DND-41 (cell line): ENCODE measurements around the gene SORL1-AS1.
"Not testable (repeated sequence)": the region's sequence is repeated elsewhere in the genome, so short reads cannot be mapped to it uniquely, and the experiment has no call there.

Experiments
- ATAC-seq: fragments of 200-7000 bp; cut with Tn5 transposase; 3 replicates; pipeline ENCODE4 v1.9.1; 2021; ENCODE audit warnings: low read depth; ENCODE audit not compliant: insufficient read depth
- DNase-seq: peaks from one replicate; pipeline ENCODE4 v3.0.0-alpha.2; 2020
- H2AFZ ChIP-seq: 2 replicates; pipeline ENCODE4 v1.6.0; 2012; ENCODE audit warnings: low read depth, low read length
- H3K27ac ChIP-seq: 2 replicates; pipeline ENCODE4 v1.5.1; 2012; ENCODE audit warnings: low read length, inconsistent platforms
- H3K27me3 ChIP-seq: fragments of 200-600 bp; sonication (generic); 2 replicates; pipeline ENCODE4 v1.6.0; 2012; ENCODE audit warnings: low read length, mild to moderate bottlenecking, inconsistent platforms; ENCODE audit not compliant: insufficient read depth, poor library complexity
- H3K36me3 ChIP-seq: 2 replicates; pipeline ENCODE4 v1.5.1; 2012; ENCODE audit warnings: low read length, inconsistent platforms; ENCODE audit not compliant: insufficient read depth
- H3K4me1 ChIP-seq: 2 replicates; pipeline ENCODE4 v1.5.1; 2012; ENCODE audit warnings: mild to moderate bottlenecking, low read length; ENCODE audit not compliant: insufficient read depth
- H3K4me2 ChIP-seq: 2 replicates; pipeline ENCODE4 v1.6.0; 2012; ENCODE audit warnings: mild to moderate bottlenecking, moderate library complexity, low read length, inconsistent platforms; ENCODE audit not compliant: insufficient read depth
- H3K4me3 ChIP-seq, 2 experiments: fragments of 200-600 bp in 1 of 2; shearing (Covaris generic) in 1 of 2; 2 replicates each; pipeline ENCODE4 v1.5.1; 2012 to 2016; ENCODE audit warnings: inconsistent platforms in 2 of 2, low read length in 2 of 2, mild to moderate bottlenecking in 2 of 2, low read depth in 1 of 2, moderate library complexity in 1 of 2
- H3K79me2 ChIP-seq: 2 replicates; pipeline ENCODE4 v1.6.0; 2012; ENCODE audit warnings: low read length, inconsistent platforms; ENCODE audit not compliant: insufficient read depth
- H3K9ac ChIP-seq: 2 replicates; pipeline ENCODE4 v1.6.0; 2012; ENCODE audit warnings: low read depth, mild to moderate bottlenecking, inconsistent platforms, low read length, moderate library complexity
- H3K9me3 ChIP-seq: 2 replicates; pipeline ENCODE4 v1.5.1; 2012; ENCODE audit warnings: low read length, moderate library complexity, mild to moderate bottlenecking, inconsistent platforms; ENCODE audit not compliant: insufficient read depth, severe bottlenecking
- H4K20me1 ChIP-seq: 2 replicates; pipeline ENCODE4 v1.6.0; 2012; ENCODE audit warnings: low read length; ENCODE audit not compliant: insufficient read depth
- CTCF ChIP-seq: IDR thresholded peaks from 2 replicates; pipeline ENCODE4 v1.5.1; 2012; ENCODE audit warnings: borderline replicate concordance, low read length, moderate library complexity, mild to moderate bottlenecking; ENCODE audit not compliant: poor library complexity, severe bottlenecking; ENCODE audit errors: extremely low read depth
- EZH2 ChIP-seq: IDR thresholded peaks from 3 replicates; pipeline ENCODE4 v1.6.1; 2012; ENCODE audit warnings: borderline replicate concordance, low read depth, mild to moderate bottlenecking, moderate library complexity, low read length, inconsistent platforms; ENCODE audit not compliant: severe bottlenecking

The SORL1-AS1 gene

GRCh38 chr11:121485216-121485615 lies 32.4 kb upstream of the SORL1-AS1 start:
- DNase-seq (no peak), ATAC-seq (no peak)
- Histone ChIP-seq H3K4me2 (no peak overlapping the region), H3K27me3 (no peaks in the 10 kb centered on the region), H3K79me2 (peaks cover 17% of the 10 kb centered on the region), H4K20me1 (no peaks in the 10 kb centered on the region), H3K4me3 (no peak overlapping the region), H2AFZ (no peak overlapping the region), H3K4me1 (peaks cover 40% of the 10 kb centered on the region), H3K9me3 (no peaks in the 10 kb centered on the region), H3K27ac (no peak overlapping the region; the same call in 1 of the 2 replicates), H3K9ac (no peak overlapping the region), H3K36me3 (peaks cover 42% of the 10 kb centered on the region)
- no peak for TF ChIP-seq CTCF
- TF ChIP-seq EZH2 = no peak

GRCh38 chr11:121483805-121484480 lies 31.2 kb upstream of the SORL1-AS1 start:
- no peak for TF ChIP-seq CTCF
- TF ChIP-seq EZH2 = no peak
- H3K4me2 ChIP-seq = peak overlapping the region; percentile 62; the same call in 1 of the 2 replicates
- peaks cover 40% of the 10 kb centered on the region for H3K36me3 ChIP-seq
- H3K27me3 ChIP-seq = no peaks in the 10 kb centered on the region
- no peak overlapping the region for H2AFZ ChIP-seq
- ATAC-seq (no peak), DNase-seq (no peak)
- H3K9ac ChIP-seq = no peak overlapping the region; the same call in 1 of the 2 replicates
- no peaks in the 10 kb centered on the region for H4K20me1 ChIP-seq
- peaks cover 51% of the 10 kb centered on the region for H3K4me1 ChIP-seq
- H3K4me3 ChIP-seq = no peak overlapping the region
- H3K9me3 ChIP-seq = no peaks in the 10 kb centered on the region
- H3K79me2 ChIP-seq = peaks cover 17% of the 10 kb centered on the region
- peak overlapping the region; percentile 99 for H3K27ac ChIP-seq

- Histone ChIP-seq H3K27ac (peak overlapping the region; percentile 99), H3K9me3 (no peaks in the 10 kb centered on the region), H3K27me3 (no peaks in the 10 kb centered on the region), H3K4me3 (peak overlapping the region in 1 of 2 experiments; percentile 47; a peak in 2 of 4 replicates), H3K4me2 (peak overlapping the region; percentile 62), H4K20me1 (no peaks in the 10 kb centered on the region), H3K36me3 (peaks cover 36% of the 10 kb centered on the region), H2AFZ (peak overlapping the region; percentile 62), H3K79me2 (peaks cover 23% of the 10 kb centered on the region), H3K4me1 (peaks cover 57% of the 10 kb centered on the region), H3K9ac (peak overlapping the region; percentile 65)
- no peak for TF ChIP-seq CTCF
- TF ChIP-seq EZH2 = no peak
- ATAC-seq = peak; percentile 87
- DNase-seq = peak; percentile 85
Measured at GRCh38 chr11:121482231-121483129, 29.7 kb upstream of the SORL1-AS1 start.

GRCh38 chr11:121481484-121482230 lies 28.9 kb upstream of the SORL1-AS1 start:
- Histone ChIP-seq H3K79me2 (peaks cover 23% of the 10 kb centered on the region), H3K9ac (peak overlapping the region; percentile 65), H3K4me2 (peak overlapping the region; percentile 62), H3K4me1 (peaks cover 57% of the 10 kb centered on the region), H3K4me3 (peak overlapping the region in 1 of 2 experiments; percentile 47; a peak in 2 of 4 replicates), H3K36me3 (peaks cover 32% of the 10 kb centered on the region), H3K27ac (peak overlapping the region; percentile 99)
- peak; percentile 88 for DNase-seq
- H2AFZ ChIP-seq, H3K9me3 ChIP-seq, H3K27me3 ChIP-seq, H4K20me1 ChIP-seq: not testable (repeated sequence)
- ATAC-seq = peak; percentile 88
